MG63 (cell line): ENCODE measurements around the gene SPDYE2B. TPM values are rescaled to one million over a fixed set of nuclear protein-coding genes. Genes with fewer than 3 reads are reported as not detected.
"Not testable (repeated sequence)": the region's sequence is repeated elsewhere in the genome, so short reads cannot be mapped to it uniquely, and the experiment has no call there.

Source experiments
- DNase-seq: peaks from one replicate; pipeline ENCODE4 v3.0.0-alpha.2; 2020
- H3K27me3 ChIP-seq: fragments of 250-450 bp; sonication (Bioruptor Pico); 2 replicates; pipeline ENCODE4 v1.5.1; 2020; ENCODE audit warnings: mild to moderate bottlenecking, moderate library complexity
- H3K36me3 ChIP-seq: fragments of 250-450 bp; sonication (Bioruptor Pico); 2 replicates; pipeline ENCODE4 v1.5.1; 2020; ENCODE audit warnings: mild to moderate bottlenecking, moderate library complexity
- H3K4me3 ChIP-seq: fragments of 250-450 bp; sonication (Bioruptor Pico); 2 replicates; pipeline ENCODE4 v1.5.1; 2020; ENCODE audit warnings: mild to moderate bottlenecking, moderate library complexity
- H3K9me3 ChIP-seq: fragments of 250-450 bp; sonication (Bioruptor Pico); 2 replicates; pipeline ENCODE4 v1.5.1; 2020; ENCODE audit warnings: mild to moderate bottlenecking, moderate library complexity
- total RNA-seq: library from RNA; depleted of rRNA; stranded (reverse); fragments of >200 nt; shearing (Covaris generic); gene quantifications from 2 replicates; pipeline ENCODE4 v1.2.3, GENCODE V29; 2014; ENCODE audit warnings: low replicate concordance; rRNA removed

SPDYE2B gene
- total RNA-seq, 1 experiment from 2014 or later, result not detected

- H3K9me3 ChIP-seq, H3K27me3 ChIP-seq, H3K4me3 ChIP-seq, H3K36me3 ChIP-seq, DNase-seq: not testable (repeated sequence)
Observed at GRCh38 chr7:102689436-102690282, 39.5 kb downstream of the SPDYE2B start.

GRCh38 chr7:102690602-102691001 is 40.5 kb downstream of the SPDYE2B start:
- H3K27me3 ChIP-seq, H3K4me3 ChIP-seq: not testable (repeated sequence)

GRCh38 chr7:102694008-102694407 is 43.9 kb downstream of the SPDYE2B start:
- DNase-seq, H3K9me3 ChIP-seq, H3K36me3 ChIP-seq, H3K27me3 ChIP-seq, H3K4me3 ChIP-seq: not testable (repeated sequence)

More at GRCh38 chr7:102690602-102691001, 40.5 kb downstream of the SPDYE2B start:
- not testable (repeated sequence) for H3K9me3 ChIP-seq, DNase-seq, H3K36me3 ChIP-seq

- not testable (repeated sequence) for H3K36me3 ChIP-seq, H3K4me3 ChIP-seq, DNase-seq, H3K27me3 ChIP-seq, H3K9me3 ChIP-seq
Observed at GRCh38 chr7:102695033-102695552, 45.0 kb downstream of the SPDYE2B start.

- not testable (repeated sequence) for H3K9me3 ChIP-seq, H3K36me3 ChIP-seq, H3K27me3 ChIP-seq, H3K4me3 ChIP-seq, DNase-seq
Observed at GRCh38 chr7:102696009-102696408, 45.9 kb downstream of the SPDYE2B start.

GRCh38 chr7:102697642-102698512 is 47.8 kb downstream of the SPDYE2B start:
- H3K27me3 ChIP-seq, DNase-seq, H3K9me3 ChIP-seq, H3K4me3 ChIP-seq, H3K36me3 ChIP-seq: not testable (repeated sequence)

- not testable (repeated sequence) for DNase-seq, H3K36me3 ChIP-seq
Observed at GRCh38 chr7:102698962-102699750, 49.0 kb downstream of the SPDYE2B start.

More at GRCh38 chr7:102698962-102699750, 49.0 kb downstream of the SPDYE2B start:
- H3K9me3 ChIP-seq, H3K27me3 ChIP-seq, H3K4me3 ChIP-seq: not testable (repeated sequence)

Other genes starting within 250 kb of the SPDYE2B start
- gene ORAI2, start 216.7 kb upstream of the SPDYE2B start, total RNA-seq, result 24.3 and 27.1 TPM in 2 replicates
- 10.8 and 17.1 TPM in 2 replicates for gene ALKBH4, start 185.5 kb upstream of the SPDYE2B start, total RNA-seq
- gene LRWD1, start 185.3 kb upstream of the SPDYE2B start, total RNA-seq, result 19.6 and 29.7 TPM in 2 replicates
- 18.4 and 45.5 TPM in 2 replicates for gene POLR2J, start 171.4 kb upstream of the SPDYE2B start, total RNA-seq
- gene RASA4B, start 132.5 kb upstream of the SPDYE2B start, total RNA-seq, result 0.12 and 1.7 TPM in 2 replicates
- gene UPK3BL2, start 106.6 kb upstream of the SPDYE2B start, total RNA-seq, result 2.5 TPM in 1 of 2 replicates, not detected in the other
- gene SPDYE2, start 99.1 kb upstream of the SPDYE2B start, total RNA-seq, result not detected in 2 replicates
- 2.2 and 7.1 TPM in 2 replicates for gene POLR2J3, start 77.7 kb upstream of the SPDYE2B start, total RNA-seq
- gene RASA4, start 33.6 kb upstream of the SPDYE2B start, total RNA-seq, result 1.6 and 3.9 TPM in 2 replicates
- gene UPK3BL1, start 7.5 kb upstream of the SPDYE2B start, total RNA-seq, result 0.37 and 13.4 TPM in 2 replicates
- gene POLR2J2, start 21.3 kb downstream of the SPDYE2B start, total RNA-seq, result not detected in 2 replicates
- 3.7 and 11.2 TPM in 2 replicates for gene FAM185A, start 98.7 kb downstream of the SPDYE2B start, total RNA-seq